Inflammatory macrophage treated with lipopolysaccharide for 1 hour (primary cell): Measurements from ENCODE around the gene NGEF.
"Not testable (repeated sequence)": the region's sequence is repeated elsewhere in the genome, so short reads cannot be mapped to it uniquely, and the experiment has no call there.

Experiments used
- DNase-seq, 2 donors: peaks; one replicate each; pipeline ENCODE4 v3.0.0-alpha.2; 2020 to 2022

NGEF gene

DNA sequence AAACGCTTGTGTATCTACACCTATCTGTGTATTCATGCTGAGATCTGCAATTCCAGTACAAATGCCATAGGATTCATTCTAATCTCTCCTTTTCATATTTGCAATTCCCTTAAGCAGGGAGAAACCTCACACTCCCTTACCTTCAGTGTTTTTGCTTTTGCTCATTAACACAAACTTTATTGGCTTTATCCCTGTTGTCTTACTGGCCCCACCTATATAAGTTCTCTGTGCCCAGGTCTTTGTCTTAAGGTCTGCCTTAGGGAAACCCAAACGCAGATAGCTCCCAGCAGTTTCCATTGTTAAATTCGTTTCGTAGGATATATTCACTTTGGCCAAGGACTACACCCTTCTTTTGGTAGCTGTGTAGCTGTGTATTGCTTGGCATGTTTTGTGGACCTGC is 147.0 kb downstream of the NGEF start:
- DNase-seq: no peak

DNA sequence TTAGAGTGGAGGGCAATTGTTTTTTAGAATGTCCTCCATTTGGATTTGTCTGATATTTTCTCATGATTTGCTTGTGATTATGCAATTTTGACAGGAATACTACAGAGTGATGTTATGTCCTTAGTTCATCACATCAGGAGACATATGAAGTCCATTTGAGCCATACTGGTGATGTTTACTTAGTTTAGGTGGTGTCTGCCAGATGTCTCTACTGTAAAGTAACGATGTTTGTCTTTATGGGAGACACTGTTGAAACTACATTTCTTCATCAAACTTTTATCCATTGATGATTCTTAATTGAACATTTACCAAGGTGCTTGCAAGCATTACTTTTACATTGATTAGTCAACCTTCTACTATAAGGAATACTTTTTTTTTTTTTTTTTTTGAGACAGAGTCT is 147.9 kb downstream of the NGEF start:
- DNase-seq: no peak

DNA sequence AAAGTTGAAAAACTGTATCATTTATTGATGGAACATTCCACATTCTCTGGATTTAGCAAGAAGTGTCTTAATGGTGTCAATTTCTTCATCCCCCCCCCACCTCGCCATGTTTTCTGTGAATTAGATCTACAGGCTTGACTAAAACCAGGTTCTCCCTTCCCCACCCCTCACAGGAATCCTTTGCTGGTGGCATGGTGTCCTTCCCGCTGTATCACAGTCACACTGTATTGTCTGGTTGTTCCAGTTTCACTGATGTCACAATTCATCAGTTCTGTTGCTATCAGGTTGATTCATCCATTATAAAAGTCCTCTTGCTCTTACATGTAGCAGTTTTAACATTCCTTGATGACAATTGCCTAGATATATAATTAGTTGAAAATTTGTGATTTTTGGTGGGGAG is 149.1 kb downstream of the NGEF start:
- no peak for DNase-seq

- DNase-seq: no peak
Measured at GRCh38 chr2:232861353-232861752, 151.7 kb downstream of the NGEF start.

GRCh38 chr2:232860593-232861241 is 152.3 kb downstream of the NGEF start:
- DNase-seq: no peak

GRCh38 chr2:232859385-232859916 is 153.6 kb downstream of the NGEF start:
- no peak for DNase-seq

GRCh38 chr2:232857158-232857563 is 155.9 kb downstream of the NGEF start:
- DNase-seq: no peak

GRCh38 chr2:232854082-232854481 is 159.0 kb downstream of the NGEF start:
- DNase-seq: peak; percentile 51 to 61

- DNase-seq: no peak
Measured at GRCh38 chr2:232852676-232853075, 160.4 kb downstream of the NGEF start.

GRCh38 chr2:232852081-232852480 is 161.0 kb downstream of the NGEF start:
- not testable (repeated sequence) for DNase-seq

DNA sequence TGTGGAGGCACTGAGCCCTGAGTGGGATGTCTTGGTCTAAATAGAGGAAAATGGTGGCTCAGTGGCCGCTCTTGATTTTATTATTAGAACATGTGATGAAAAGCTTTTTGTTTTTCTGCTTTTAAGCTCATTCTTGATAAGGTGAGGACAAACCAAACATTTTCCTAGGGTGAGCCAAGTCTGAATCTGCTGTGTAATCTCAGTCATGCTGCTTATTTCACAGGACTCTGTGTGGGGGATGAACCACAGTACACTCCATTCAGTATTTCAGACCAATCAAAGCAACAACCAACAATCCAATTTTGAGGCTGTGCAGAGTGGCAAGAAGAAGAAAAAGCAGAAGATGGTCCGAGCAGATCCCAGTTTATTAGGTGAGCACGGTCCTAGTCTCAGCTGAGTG is 163.0 kb downstream of the NGEF start:
- no peak for DNase-seq

- no peak for DNase-seq
Measured at GRCh38 chr2:232846055-232846454, 167.0 kb downstream of the NGEF start.

- no peak for DNase-seq
Measured at GRCh38 chr2:232843834-232844233, 169.2 kb downstream of the NGEF start.

GRCh38 chr2:232842689-232843088 is 170.4 kb downstream of the NGEF start:
- DNase-seq: peak; percentile 18 to 25

- peak; percentile 71 to 85 for DNase-seq
Measured at GRCh38 chr2:232839411-232840079, 173.5 kb downstream of the NGEF start.

GRCh38 chr2:232838406-232838874 is 174.6 kb downstream of the NGEF start:
- no peak for DNase-seq

GRCh38 chr2:232836934-232837333 is 176.1 kb downstream of the NGEF start:
- DNase-seq: no peak

DNA sequence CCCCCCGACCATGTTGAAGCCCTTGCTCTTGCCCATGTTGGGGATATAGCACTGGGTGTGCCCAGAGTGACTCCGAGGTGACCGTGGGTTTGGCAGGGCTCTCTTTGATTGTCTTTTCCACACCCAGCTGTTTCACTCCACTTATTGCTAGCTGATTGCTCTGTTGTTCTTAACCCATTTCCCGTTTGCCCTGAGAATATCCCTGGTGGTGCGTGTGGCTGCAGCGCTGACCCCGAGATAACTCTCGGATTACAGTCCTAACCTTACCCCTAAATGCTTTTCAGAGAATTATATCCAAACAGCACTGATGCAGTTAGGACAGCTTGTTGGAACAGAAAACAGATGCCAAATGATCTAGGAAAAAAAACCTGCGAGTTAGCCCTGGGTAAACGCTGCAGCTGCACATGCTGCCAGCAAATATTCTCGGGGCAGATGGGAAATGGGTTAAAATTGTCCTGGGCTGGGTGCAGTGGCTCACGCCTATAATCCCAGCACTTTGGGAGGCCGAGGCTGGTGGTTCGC is 177.3 kb downstream of the NGEF start:
- no peak for DNase-seq

- DNase-seq: no peak
Measured at GRCh38 chr2:232833830-232834229, 179.2 kb downstream of the NGEF start.

DNA sequence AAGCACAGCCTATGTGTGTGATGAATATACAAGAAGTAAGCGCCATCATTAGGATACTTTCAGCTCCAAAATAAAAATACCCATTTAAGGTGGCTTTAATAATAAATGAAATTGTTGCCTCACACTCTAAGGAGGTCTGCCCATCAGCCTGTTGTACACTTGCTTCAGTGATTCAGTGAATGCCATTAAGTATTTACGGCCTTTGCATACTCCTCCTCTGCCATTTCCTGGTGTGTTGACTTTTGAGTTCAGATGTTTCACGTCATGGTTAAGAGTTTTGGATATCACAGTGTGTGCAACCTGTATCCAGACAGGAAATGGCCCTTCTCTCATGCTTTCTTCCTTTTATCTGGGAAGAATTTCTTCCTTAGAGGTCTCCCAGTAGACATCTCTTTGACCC is 181.6 kb downstream of the NGEF start:
- DNase-seq: no peak

DNA sequence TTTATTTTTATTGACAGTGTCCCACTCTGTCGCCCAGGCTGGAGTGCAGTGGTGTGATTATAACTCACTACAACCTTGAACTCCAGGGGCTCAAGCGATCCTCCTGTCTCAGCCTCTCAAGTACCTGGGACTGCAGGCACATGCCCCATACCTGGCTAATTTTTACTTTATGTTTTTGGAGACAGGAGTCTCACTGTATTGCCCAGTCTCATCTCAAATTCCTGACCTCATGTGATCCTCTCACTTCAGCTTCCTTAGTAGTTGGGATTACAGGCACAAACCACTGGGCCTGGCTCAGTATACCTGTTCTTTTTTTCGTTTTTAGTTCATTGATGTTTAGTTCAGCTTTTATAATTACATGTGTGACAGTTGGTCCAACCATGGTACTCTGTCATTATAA is 183.1 kb downstream of the NGEF start:
- no peak for DNase-seq
